NB4 (cell line): Measurements from ENCODE around the gene IQGAP2.

Experiments
- MYC ChIP-seq: IDR thresholded peaks from 2 replicates; pipeline ENCODE4 v1.6.1; 2011; ENCODE audit warnings: low read depth, low read length
- POLR2A ChIP-seq: IDR thresholded peaks from 2 replicates; pipeline ENCODE4 v1.6.1; 2011; ENCODE audit warnings: mild to moderate bottlenecking; ENCODE audit not compliant: insufficient read length; ENCODE audit errors: extremely low read depth
- TF ChIP-seq, protein P1 (sequence below): IDR thresholded peaks from one replicate; pipeline ENCODE4 v1.5.1; 2012; ENCODE audit warnings: low read depth, low read length
- TF ChIP-seq, protein P2 (sequence below): IDR thresholded peaks from 2 replicates; pipeline ENCODE4 v1.6.1; 2011; ENCODE audit warnings: low read depth, low read length

DNA sequence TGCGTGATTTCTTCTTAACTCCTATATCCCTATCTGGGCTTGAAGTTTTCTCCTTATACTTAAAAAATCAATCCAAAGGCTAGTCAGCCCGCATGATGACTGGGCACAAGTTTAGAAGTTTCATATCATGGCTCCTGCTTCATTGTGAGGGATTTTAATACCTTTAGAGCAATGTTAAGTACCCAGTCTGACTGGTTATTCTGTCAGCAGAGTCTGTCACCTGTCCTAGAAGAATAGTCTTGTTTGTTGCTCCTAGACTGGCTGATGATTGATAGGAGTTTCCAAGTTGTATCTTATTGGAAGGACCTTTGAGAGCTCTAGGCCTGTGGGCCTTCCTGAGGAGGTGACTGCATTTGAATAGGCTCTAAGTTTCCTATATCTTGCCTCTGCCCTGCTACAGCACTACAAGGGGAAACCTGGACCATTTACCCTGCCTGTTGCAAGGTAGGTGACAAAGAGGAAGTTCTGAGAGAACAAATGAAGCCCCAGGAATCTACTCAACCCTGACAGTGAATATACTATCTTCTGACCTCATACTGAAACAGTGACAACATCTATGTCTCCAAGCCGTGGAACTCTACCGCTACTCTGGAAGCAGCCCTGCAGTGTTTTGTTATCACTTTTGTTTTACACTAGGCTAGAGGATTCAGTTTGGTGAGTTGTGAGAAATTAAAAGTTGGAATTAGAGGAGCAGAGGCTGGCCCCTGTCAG lies 153.6 kb downstream of the IQGAP2 start:
- TF ChIP-seq, protein P1, sequence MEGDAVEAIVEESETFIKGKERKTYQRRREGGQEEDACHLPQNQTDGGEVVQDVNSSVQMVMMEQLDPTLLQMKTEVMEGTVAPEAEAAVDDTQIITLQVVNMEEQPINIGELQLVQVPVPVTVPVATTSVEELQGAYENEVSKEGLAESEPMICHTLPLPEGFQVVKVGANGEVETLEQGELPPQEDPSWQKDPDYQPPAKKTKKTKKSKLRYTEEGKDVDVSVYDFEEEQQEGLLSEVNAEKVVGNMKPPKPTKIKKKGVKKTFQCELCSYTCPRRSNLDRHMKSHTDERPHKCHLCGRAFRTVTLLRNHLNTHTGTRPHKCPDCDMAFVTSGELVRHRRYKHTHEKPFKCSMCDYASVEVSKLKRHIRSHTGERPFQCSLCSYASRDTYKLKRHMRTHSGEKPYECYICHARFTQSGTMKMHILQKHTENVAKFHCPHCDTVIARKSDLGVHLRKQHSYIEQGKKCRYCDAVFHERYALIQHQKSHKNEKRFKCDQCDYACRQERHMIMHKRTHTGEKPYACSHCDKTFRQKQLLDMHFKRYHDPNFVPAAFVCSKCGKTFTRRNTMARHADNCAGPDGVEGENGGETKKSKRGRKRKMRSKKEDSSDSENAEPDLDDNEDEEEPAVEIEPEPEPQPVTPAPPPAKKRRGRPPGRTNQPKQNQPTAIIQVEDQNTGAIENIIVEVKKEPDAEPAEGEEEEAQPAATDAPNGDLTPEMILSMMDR = no peak
- TF ChIP-seq POLR2A (no peak), MYC (no peak)
- TF ChIP-seq, protein P2, sequence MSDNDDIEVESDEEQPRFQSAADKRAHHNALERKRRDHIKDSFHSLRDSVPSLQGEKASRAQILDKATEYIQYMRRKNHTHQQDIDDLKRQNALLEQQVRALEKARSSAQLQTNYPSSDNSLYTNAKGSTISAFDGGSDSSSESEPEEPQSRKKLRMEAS = no peak
